Measurements from ENCODE around the gene SLC39A11. TPM values are rescaled to one million over a fixed set of nuclear protein-coding genes. Genes with fewer than 3 reads are reported as not detected.

Gene SLC39A11
- total RNA-seq, 1 experiment from 2014 or later = 15.8 TPM

DNA sequence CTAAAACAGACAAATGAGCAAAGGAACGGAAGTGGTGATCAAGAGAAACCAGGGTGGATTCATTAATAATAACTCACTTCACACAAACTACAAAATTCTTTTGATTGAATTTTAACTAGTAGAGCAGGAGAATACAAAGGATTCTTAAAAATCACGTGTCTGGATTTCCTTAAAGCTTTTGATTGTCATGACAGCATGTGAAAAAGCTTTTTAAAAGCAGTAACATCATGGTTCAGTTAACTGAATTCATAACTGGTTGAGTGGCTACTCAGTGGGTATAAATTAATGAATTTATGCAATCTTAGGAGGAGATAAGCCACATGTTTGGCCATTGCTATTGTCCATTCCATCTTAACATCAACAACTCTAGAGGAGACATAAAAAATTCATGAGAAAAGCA, 333.2 kb downstream of the SLC39A11 start:
- Mint-ChIP-seq H3K4me3 (ENCODE audit: unreplicated experiment) (no peak overlapping the region), H3K27ac (ENCODE audit: low read depth, unreplicated experiment) (no peak overlapping the region), H3K36me3 (ENCODE audit: insufficient read depth, unreplicated experiment) (no peaks in the 10 kb centered on the region), H3K4me1 (ENCODE audit: insufficient read depth, unreplicated experiment) (no peaks in the 10 kb centered on the region), H3K9me3 (ENCODE audit: unreplicated experiment) (no peaks in the 10 kb centered on the region), H3K27me3 (ENCODE audit: insufficient read depth, unreplicated experiment) (no peaks in the 10 kb centered on the region)
- BruUV-seq (replicated peaks) = no TSS peak
- intact Hi-C loops (cut with micrococcal nuclease) = no loop called here
- TF ChIP-seq, protein P1, sequence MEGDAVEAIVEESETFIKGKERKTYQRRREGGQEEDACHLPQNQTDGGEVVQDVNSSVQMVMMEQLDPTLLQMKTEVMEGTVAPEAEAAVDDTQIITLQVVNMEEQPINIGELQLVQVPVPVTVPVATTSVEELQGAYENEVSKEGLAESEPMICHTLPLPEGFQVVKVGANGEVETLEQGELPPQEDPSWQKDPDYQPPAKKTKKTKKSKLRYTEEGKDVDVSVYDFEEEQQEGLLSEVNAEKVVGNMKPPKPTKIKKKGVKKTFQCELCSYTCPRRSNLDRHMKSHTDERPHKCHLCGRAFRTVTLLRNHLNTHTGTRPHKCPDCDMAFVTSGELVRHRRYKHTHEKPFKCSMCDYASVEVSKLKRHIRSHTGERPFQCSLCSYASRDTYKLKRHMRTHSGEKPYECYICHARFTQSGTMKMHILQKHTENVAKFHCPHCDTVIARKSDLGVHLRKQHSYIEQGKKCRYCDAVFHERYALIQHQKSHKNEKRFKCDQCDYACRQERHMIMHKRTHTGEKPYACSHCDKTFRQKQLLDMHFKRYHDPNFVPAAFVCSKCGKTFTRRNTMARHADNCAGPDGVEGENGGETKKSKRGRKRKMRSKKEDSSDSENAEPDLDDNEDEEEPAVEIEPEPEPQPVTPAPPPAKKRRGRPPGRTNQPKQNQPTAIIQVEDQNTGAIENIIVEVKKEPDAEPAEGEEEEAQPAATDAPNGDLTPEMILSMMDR (IDR thresholded peaks at IDR 0.05; ENCODE audit: unreplicated experiment) = no peak
- DNase-seq (ENCODE audit: unreplicated experiment) = no peak
- CTCF ChIA-PET = no interaction called here
- POLR2A ChIA-PET = no interaction called here

DNA sequence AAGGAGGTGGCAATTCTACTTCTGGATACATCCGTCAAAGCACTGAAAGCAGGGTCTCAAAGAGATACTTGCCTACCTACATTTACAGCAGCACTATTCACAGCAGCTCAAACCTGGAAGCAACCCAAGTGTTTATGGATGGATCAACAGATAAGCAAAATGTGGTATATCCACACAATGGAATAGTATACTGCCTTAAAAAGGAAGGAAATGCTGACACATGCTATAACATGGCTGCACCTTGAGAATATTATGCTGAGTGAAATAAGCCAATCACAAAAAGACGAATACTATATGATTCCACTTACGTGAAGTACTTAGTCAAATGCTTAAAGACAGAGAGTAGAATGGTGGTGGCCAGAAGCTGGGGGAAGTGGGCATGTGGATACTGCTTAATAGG, 336.2 kb downstream of the SLC39A11 start:
- no peak overlapping the region for H3K27ac Mint-ChIP-seq (ENCODE audit: low read depth, unreplicated experiment)
- no peak overlapping the region for H3K4me3 Mint-ChIP-seq (ENCODE audit: unreplicated experiment)
- no TSS peak for BruUV-seq (replicated peaks)
- ChIA-PET POLR2A (no interaction called here), CTCF (interaction anchor here (0.7 kb wide), 1 partner anchor 199 kb away, joined by 3 read pairs; no protein-coding TSS in a partner anchor)
- no peaks in the 10 kb centered on the region for H3K9me3 Mint-ChIP-seq (ENCODE audit: unreplicated experiment)
- no peaks in the 10 kb centered on the region for H3K27me3 Mint-ChIP-seq (ENCODE audit: insufficient read depth, unreplicated experiment)
- intact Hi-C loops (cut with micrococcal nuclease) = no loop called here
- no peak for DNase-seq (ENCODE audit: unreplicated experiment)
- no peaks in the 10 kb centered on the region for H3K4me1 Mint-ChIP-seq (ENCODE audit: insufficient read depth, unreplicated experiment)
- TF ChIP-seq, protein P1 (IDR thresholded peaks at IDR 0.05; ENCODE audit: unreplicated experiment) = no peak
- H3K36me3 Mint-ChIP-seq (ENCODE audit: insufficient read depth, unreplicated experiment) = no peaks in the 10 kb centered on the region

DNA sequence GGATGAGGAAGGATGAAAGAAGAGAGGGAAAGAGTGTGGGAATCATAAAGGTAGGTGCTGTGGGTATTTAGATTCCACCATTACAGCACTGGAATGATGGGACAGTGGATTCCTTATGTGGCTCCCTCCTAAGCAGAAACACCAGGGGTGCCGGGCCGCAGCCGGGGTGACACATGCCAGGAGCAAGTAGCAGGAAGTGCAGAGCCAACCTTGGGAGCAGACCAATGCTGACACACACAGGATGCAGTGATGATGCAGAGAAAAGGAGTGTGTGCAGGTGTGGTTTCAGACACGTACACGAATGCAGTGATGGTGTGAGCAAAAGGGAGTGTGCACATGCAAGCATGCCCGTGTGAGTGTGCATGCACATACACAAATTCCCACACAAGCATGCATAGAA, 338.0 kb downstream of the SLC39A11 start:
- Mint-ChIP-seq H3K27ac (ENCODE audit: low read depth, unreplicated experiment) (no peak overlapping the region), H3K4me3 (ENCODE audit: unreplicated experiment) (no peak overlapping the region)

DNA sequence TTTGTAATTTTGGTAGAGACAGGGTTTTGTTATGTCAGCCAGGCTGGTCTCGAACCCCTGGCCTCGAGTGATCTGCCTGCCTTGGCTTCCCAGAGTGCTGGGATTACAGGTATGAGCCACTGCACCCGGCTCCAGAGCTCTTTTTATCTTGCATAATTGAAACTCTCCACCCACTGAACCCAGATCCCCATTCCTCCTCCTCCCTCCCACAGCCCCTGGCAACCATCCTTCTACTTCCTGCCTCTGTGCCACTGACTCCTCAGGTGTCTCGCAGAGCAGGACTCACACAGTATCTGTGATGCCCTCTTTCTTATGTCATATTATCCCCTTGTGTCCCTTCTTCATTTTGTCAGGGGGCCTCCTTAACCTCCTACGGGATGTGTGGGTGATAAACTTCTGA, 340.7 kb downstream of the SLC39A11 start:
- POLR2A ChIA-PET = interaction anchor here (0.6 to 1.5 kb wide), 2 partner anchors 12 to 896 kb away, joined by 3 read pairs; no protein-coding TSS in a partner anchor
- DNase-seq (ENCODE audit: unreplicated experiment) = peak; percentile 13
- Mint-ChIP-seq H3K27me3 (ENCODE audit: insufficient read depth, unreplicated experiment) (no peaks in the 10 kb centered on the region), H3K9me3 (ENCODE audit: unreplicated experiment) (no peaks in the 10 kb centered on the region), H3K4me1 (ENCODE audit: insufficient read depth, unreplicated experiment) (no peaks in the 10 kb centered on the region), H3K4me3 (ENCODE audit: unreplicated experiment) (no peak overlapping the region), H3K36me3 (ENCODE audit: insufficient read depth, unreplicated experiment) (no peaks in the 10 kb centered on the region), H3K27ac (ENCODE audit: low read depth, unreplicated experiment) (no peak overlapping the region)
- TF ChIP-seq, protein P1 (IDR thresholded peaks at IDR 0.05; ENCODE audit: unreplicated experiment) = no peak
- intact Hi-C loops (cut with micrococcal nuclease) = no loop called here
- CTCF ChIA-PET = interaction anchor here (0.6 to 1.4 kb wide), 2 partner anchors 26 to 441 kb away, joined by 3 to 5 read pairs; partner anchors contain the start of gene COG1
- no TSS peak for BruUV-seq (replicated peaks)

More for the DNA sequence above, 338.0 kb downstream of the SLC39A11 start:
- H3K27me3 Mint-ChIP-seq (ENCODE audit: insufficient read depth, unreplicated experiment) = no peaks in the 10 kb centered on the region
- BruUV-seq (replicated peaks) = no TSS peak
- H3K36me3 Mint-ChIP-seq (ENCODE audit: insufficient read depth, unreplicated experiment) = no peaks in the 10 kb centered on the region
- ChIA-PET CTCF (no interaction called here), POLR2A (no interaction called here)
- intact Hi-C loops (cut with micrococcal nuclease) = no loop called here
- no peak for DNase-seq (ENCODE audit: unreplicated experiment)
- TF ChIP-seq, protein P1 (IDR thresholded peaks at IDR 0.05; ENCODE audit: unreplicated experiment) = no peak
- no peaks in the 10 kb centered on the region for H3K9me3 Mint-ChIP-seq (ENCODE audit: unreplicated experiment)
- H3K4me1 Mint-ChIP-seq (ENCODE audit: insufficient read depth, unreplicated experiment) = no peaks in the 10 kb centered on the region
